Activated CD4-positive, alpha-beta T cell treated with anti-CD3 and anti-CD28 coated beads for 36 hours (primary cell): ENCODE results near the gene CYP4F12. TPM values are rescaled to one million over a fixed set of nuclear protein-coding genes. Genes with fewer than 3 reads are reported as not detected.
"Not testable (repeated sequence)": the region's sequence is repeated elsewhere in the genome, so short reads cannot be mapped to it uniquely, and the experiment has no call there.

Experiments
- ATAC-seq: fragments of 200-7000 bp; cut with Tn5 transposase; one replicate; pipeline ENCODE4 v1.10.0; 2021; ENCODE audit warnings: mild to moderate bottlenecking, moderate library complexity
- CTCF ChIA-PET: fragments of 350-600 bp; sonication (Branson Sonifier 250); formaldehyde crosslinking; loops from one replicate; lab custom pipeline; 2021; ENCODE audit warnings: antibody characterized with exemption; lab: Charles Lee
- POLR2A ChIA-PET: fragments of 350-600 bp; sonication (Branson Sonifier 250); formaldehyde crosslinking; loops from one replicate; lab custom pipeline; 2021; ENCODE audit warnings: antibody characterized with exemption, inconsistent platforms; lab: Charles Lee
- DNase-seq: peaks from one replicate; pipeline ENCODE4 v3.0.0-alpha.2; 2020
- H3K27ac Mint-ChIP-seq: one replicate; pipeline ENCODE4 v1.8.0; 2021; ENCODE audit warnings: mixed read lengths
- H3K27me3 Mint-ChIP-seq: one replicate; pipeline ENCODE4 v1.8.0; 2021; ENCODE audit warnings: mixed read lengths
- H3K36me3 Mint-ChIP-seq: one replicate; pipeline ENCODE4 v1.8.0; 2021; ENCODE audit warnings: low read depth, mixed read lengths
- H3K4me1 Mint-ChIP-seq: one replicate; pipeline ENCODE4 v1.8.0; 2021; ENCODE audit warnings: mixed read lengths
- H3K4me3 Mint-ChIP-seq: one replicate; pipeline ENCODE4 v1.8.0; 2021; ENCODE audit warnings: mild to moderate bottlenecking, moderate library complexity, mixed read lengths
- H3K9me3 Mint-ChIP-seq: one replicate; pipeline ENCODE4 v1.8.0; 2021; ENCODE audit warnings: low read depth, mixed read lengths
- intact Hi-C, 2 experiments: fragments of 100-400 bp; cut with DNase I in 1 of 2; cut with micrococcal nuclease in 1 of 2; formaldehyde crosslinking; loops; one replicate each; pipeline versions ENCODE4 v1.14.2 to v1.15.1; 2022 to 2024; cut with DNase I, micrococcal nuclease
- total RNA-seq, 2 experiments: library from RNA; stranded (reverse); gene quantifications; one replicate each; pipeline ENCODE4 v1.2.3, GENCODE V29; 2021

CYP4F12 gene
- total RNA-seq, 2 experiments from 2014 or later: not detected

DNA sequence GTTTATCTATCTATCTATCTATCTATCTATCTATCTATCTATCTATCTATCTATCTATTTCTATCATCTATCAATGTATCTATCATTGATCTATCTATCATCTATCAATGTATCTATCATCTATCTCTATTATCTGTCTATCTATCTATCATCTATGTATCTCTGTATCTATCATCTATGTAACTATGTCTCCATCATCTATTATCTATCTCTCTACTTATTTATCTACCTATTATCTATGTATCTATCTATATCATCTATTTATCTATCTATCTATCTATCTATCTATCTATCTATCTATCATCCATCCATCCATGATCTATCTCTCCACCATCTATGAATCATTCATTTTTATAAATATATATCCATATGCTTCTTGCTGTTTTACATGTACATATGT lies 16.4 kb upstream of the CYP4F12 start:
- H3K36me3 Mint-ChIP-seq: no peaks in the 10 kb centered on the region
- CTCF ChIA-PET: interaction anchor here (0.6 kb wide), 1 partner anchor 51 kb away, joined by 4 read pairs; no protein-coding TSS in a partner anchor
- H3K4me1 Mint-ChIP-seq: no peaks in the 10 kb centered on the region
- ATAC-seq (no peak), DNase-seq (no peak)
- POLR2A ChIA-PET: no interaction called here
- no peak overlapping the region for H3K27ac Mint-ChIP-seq
- H3K27me3 Mint-ChIP-seq: peaks cover 38% of the 10 kb centered on the region
- H3K9me3 Mint-ChIP-seq: no peaks in the 10 kb centered on the region
- no peak overlapping the region for H3K4me3 Mint-ChIP-seq
- intact Hi-C loops: no loop called here

DNA sequence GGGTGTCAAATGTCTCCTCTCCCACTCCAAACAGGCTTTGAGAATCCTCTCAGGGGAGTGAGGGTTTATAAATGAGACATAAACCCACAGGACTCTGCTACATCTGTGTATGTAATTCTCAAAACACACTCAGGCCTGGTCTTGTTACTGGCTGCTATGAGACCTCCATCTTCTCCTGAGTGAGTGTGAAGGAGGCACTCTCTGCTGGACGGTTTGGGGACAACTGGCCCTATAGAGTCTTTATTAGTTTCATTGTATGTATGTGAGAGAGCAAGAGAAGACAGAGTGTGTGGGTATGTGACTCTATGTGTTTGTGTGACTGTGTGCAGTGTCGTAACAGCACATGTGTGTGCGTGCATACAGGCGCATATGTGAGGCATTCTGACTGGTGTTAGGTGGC lies 9.6 kb upstream of the CYP4F12 start:
- H3K9me3 Mint-ChIP-seq: no peaks in the 10 kb centered on the region
- H3K4me3 Mint-ChIP-seq: no peak overlapping the region
- ATAC-seq: no peak
- POLR2A ChIA-PET: no interaction called here
- H3K4me1 Mint-ChIP-seq: no peaks in the 10 kb centered on the region
- H3K27me3 Mint-ChIP-seq: peaks cover 22% of the 10 kb centered on the region
- CTCF ChIA-PET: no interaction called here
- intact Hi-C loops: no loop called here
- no peaks in the 10 kb centered on the region for H3K36me3 Mint-ChIP-seq
- H3K27ac Mint-ChIP-seq: no peak overlapping the region
- DNase-seq: no peak

DNA sequence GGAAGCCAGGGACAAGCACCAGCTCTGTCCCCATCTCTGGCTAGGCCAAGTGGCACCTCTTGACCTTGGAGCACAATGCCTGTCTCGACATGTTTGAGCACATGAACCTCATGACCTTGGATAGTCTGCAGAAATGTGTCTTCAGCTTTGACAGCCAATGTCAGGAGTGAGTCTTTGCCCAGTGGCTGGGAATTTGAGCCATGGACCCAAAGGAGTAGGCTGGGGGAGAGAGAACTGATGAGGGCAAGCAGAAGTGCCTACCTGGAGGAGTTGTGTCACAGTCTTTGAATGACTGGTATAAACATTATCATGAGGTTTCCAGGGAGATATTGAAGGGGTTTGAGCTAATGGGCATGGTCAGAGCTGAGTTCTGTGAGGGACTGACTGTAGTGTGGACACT lies 6.7 kb upstream of the CYP4F12 start:
- ChIA-PET CTCF (no interaction called here), POLR2A (interaction anchor here (0.7 kb wide), 1 partner anchor 315 kb away, joined by 3 read pairs; no protein-coding TSS in a partner anchor)
- intact Hi-C loops: no loop called here
- Mint-ChIP-seq H3K4me3 (no peak overlapping the region), H3K36me3 (no peaks in the 10 kb centered on the region), H3K27me3 (peaks cover 22% of the 10 kb centered on the region), H3K4me1 (no peaks in the 10 kb centered on the region), H3K9me3 (no peaks in the 10 kb centered on the region), H3K27ac (no peak overlapping the region)
- DNase-seq: no peak
- no peak for ATAC-seq

DNA sequence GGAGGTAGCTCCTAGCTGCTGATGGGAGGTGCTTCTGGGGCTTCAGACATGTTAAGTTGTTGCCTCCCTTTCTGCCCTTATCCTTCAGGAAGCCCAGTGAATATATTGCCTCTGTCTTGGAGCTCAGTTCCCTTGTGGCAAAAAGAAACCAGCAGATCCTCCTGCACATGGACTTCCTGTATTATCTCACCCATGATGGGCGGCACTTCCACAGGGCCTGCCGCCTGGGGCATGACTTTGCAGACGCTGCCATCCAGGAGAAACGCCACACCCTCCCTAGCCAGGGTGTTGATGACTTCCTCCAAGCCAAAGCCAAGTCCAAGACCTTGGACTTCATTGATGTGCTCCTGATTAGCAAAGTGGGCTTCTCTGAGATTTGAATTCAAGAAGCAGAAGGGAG lies 6.0 kb upstream of the CYP4F12 start:
- DNase-seq (no peak), ATAC-seq (no peak)
- CTCF ChIA-PET: interaction anchor here (0.7 to 1.1 kb wide), 2 partner anchors 196 to 374 kb away, joined by 3 to 4 read pairs; no protein-coding TSS in a partner anchor
- H3K27me3 Mint-ChIP-seq: peaks cover 20% of the 10 kb centered on the region
- no peaks in the 10 kb centered on the region for H3K4me1 Mint-ChIP-seq
- intact Hi-C loops: no loop called here
- H3K27ac Mint-ChIP-seq: no peak overlapping the region
- POLR2A ChIA-PET: interaction anchor here (0.7 kb wide), 1 partner anchor 316 kb away, joined by 3 read pairs; no protein-coding TSS in a partner anchor
- no peak overlapping the region for H3K4me3 Mint-ChIP-seq
- H3K9me3 Mint-ChIP-seq: no peaks in the 10 kb centered on the region
- no peaks in the 10 kb centered on the region for H3K36me3 Mint-ChIP-seq

DNA sequence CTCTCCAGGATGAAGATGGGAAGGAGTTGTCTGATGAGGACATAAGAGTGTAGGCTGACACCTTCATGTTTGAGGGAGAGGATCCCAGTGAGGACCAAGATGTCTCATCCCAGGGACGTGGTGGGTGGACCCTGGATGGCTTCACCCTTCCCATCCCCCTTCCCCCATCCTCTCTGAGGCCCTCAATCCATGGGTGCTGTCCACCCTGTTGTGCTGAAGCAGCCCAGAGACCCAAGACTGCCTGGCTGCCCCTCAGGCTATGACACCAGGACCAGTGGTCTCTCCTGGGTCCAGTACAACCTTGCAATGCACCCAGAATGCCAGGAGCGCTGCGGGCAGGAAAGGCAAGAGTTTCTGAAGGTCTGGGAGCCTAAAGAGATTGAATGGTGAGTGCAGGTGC lies 3.4 kb upstream of the CYP4F12 start:
- ChIA-PET POLR2A (no interaction called here), CTCF (no interaction called here)
- Mint-ChIP-seq H3K36me3 (no peaks in the 10 kb centered on the region), H3K4me3 (no peak overlapping the region), H3K27me3 (peaks cover 13% of the 10 kb centered on the region), H3K27ac (no peak overlapping the region), H3K9me3 (peaks cover 2% of the 10 kb centered on the region), H3K4me1 (peaks cover 19% of the 10 kb centered on the region)
- DNase-seq: no peak
- no peak for ATAC-seq
- intact Hi-C loops: no loop called here

DNA sequence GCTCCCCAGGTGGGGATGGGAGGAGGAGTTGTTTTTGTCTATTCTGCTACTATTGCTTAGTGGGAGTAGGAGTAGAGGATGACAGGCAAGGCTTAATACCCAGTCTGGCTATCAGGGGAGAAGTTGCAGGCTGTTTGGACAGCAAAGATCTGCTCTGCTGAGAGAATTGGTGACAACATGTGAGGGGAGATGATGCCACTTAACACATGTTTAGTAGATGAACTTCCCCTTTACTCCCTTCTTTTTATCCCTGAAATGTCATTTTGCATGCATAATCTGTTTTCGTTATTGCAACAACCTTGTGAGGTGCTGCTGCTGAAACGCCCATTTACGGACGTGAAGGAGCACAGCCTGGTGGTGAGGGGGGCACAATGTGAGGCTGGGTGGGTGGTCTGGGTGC lies 3.0 kb upstream of the CYP4F12 start:
- ChIA-PET CTCF (no interaction called here), POLR2A (no interaction called here)
- H3K36me3 Mint-ChIP-seq: no peaks in the 10 kb centered on the region
- no peak overlapping the region for H3K27ac Mint-ChIP-seq
- no peak for ATAC-seq
- intact Hi-C loops: no loop called here
- H3K4me1 Mint-ChIP-seq: peaks cover 24% of the 10 kb centered on the region
- DNase-seq: no peak
- peaks cover 11% of the 10 kb centered on the region for H3K27me3 Mint-ChIP-seq
- peaks cover 3% of the 10 kb centered on the region for H3K9me3 Mint-ChIP-seq
- H3K4me3 Mint-ChIP-seq: no peak overlapping the region

DNA sequence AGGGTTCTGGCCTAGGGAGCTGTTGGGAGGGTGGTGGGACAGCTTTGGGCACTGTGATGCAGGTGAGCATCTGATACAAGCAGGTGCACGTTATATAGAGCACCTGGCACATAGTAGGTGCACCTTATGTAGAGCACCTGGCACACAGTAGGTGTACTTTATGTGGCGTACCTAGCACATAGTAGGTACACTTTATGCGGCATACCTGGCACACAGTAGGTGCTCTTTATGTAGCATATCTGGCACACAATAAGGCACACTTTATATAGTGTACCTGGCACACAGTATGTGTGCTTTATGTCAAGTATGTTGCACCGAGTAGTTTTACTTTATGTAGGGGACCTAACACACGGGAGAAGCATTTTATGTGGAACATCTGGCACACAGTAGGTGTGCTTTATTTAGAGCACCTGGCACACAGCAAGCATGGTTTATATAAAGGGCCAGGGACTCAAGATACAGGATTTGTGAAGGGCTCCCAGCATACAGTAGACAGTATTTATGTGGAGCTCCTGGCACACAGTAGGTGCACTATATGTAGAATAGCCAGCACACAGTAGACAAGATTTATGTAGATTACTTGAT lies 1.6 kb upstream of the CYP4F12 start:
- no peaks in the 10 kb centered on the region for H3K36me3 Mint-ChIP-seq
- POLR2A ChIA-PET: no interaction called here
- CTCF ChIA-PET: no interaction called here
- peaks cover 24% of the 10 kb centered on the region for H3K4me1 Mint-ChIP-seq
- ATAC-seq (no peak), DNase-seq (no peak)
- peaks cover 3% of the 10 kb centered on the region for H3K27me3 Mint-ChIP-seq
- H3K9me3 Mint-ChIP-seq: peaks cover 3% of the 10 kb centered on the region
- H3K4me3 Mint-ChIP-seq: no peak overlapping the region
- H3K27ac Mint-ChIP-seq: no peak overlapping the region
- intact Hi-C loops: no loop called here

DNA sequence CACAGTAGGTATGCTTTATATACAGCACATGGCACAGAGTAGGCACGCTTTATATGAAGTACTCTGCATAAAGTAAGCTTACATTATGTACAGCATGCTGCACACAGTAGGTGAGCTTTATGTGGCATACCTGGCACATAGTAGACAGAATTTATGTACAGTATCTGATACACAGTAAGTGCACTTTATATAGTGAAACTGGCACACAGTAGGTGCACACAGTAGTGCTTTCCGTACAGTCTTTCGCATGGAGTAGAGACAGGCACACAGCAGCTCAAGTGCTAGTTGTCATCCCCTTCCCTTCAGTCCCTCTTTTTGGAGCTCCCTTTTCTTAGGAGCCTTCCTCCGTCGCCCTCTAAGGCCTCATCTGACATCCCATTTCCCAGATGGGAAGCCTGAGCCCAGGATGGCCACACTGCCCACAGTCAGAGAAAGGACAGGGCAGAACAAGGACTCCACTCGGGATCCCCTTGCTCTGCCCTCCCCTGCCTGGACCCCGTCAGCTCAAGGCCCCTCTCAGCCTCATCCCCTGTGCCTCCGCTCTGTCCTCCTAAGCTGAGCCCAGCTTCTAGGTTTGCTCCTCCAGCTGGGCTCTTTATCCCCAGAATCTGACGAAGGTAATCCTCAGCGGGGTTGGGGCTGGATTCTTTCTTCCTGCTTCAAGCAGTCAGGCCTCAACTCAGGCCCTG lies 852 bp upstream of the CYP4F12 start:
- POLR2A ChIA-PET: no interaction called here
- ATAC-seq: no peak
- intact Hi-C loops: no loop called here
- Mint-ChIP-seq H3K9me3 (peaks cover 6% of the 10 kb centered on the region), H3K4me1 (peaks cover 24% of the 10 kb centered on the region), H3K27ac (no peak overlapping the region), H3K4me3 (no peak overlapping the region), H3K36me3 (no peaks in the 10 kb centered on the region), H3K27me3 (peaks cover 3% of the 10 kb centered on the region)
- CTCF ChIA-PET: no interaction called here
- no peak for DNase-seq

DNA sequence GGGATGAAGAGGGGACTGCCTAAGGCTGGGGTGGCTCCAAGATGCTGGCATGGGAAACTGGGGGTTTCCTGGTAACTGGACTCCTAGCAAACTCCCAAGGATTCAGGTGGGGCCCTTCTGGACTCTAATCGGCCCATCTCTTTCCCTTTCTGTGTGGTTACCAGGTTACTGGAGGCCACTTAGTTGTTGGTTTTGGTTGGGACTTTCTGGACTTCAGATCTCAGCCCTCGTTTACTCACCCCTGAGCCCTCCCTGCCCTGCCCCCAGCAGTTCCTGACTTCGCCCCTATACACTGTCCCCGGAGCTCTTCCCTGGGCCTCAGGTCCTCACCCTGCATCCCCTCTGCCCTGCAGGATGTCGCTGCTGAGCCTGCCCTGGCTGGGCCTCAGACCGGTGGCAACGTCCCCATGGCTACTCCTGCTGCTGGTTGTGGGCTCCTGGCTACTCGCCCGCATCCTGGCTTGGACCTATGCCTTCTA lies 328 bp downstream of the CYP4F12 start:
- peak; percentile 25 for DNase-seq
- ChIA-PET CTCF (interaction anchor here (0.6 kb wide), 1 partner anchor 1261 kb away, joined by 3 read pairs; no protein-coding TSS in a partner anchor), POLR2A (no interaction called here)
- H3K4me1 Mint-ChIP-seq: peaks cover 24% of the 10 kb centered on the region
- intact Hi-C loops: no loop called here
- peaks cover 3% of the 10 kb centered on the region for H3K27me3 Mint-ChIP-seq
- peaks cover 4% of the 10 kb centered on the region for H3K36me3 Mint-ChIP-seq
- peak; percentile 65 for ATAC-seq
- peaks cover 10% of the 10 kb centered on the region for H3K9me3 Mint-ChIP-seq
- no peak overlapping the region for H3K27ac Mint-ChIP-seq
- no peak overlapping the region for H3K4me3 Mint-ChIP-seq

DNA sequence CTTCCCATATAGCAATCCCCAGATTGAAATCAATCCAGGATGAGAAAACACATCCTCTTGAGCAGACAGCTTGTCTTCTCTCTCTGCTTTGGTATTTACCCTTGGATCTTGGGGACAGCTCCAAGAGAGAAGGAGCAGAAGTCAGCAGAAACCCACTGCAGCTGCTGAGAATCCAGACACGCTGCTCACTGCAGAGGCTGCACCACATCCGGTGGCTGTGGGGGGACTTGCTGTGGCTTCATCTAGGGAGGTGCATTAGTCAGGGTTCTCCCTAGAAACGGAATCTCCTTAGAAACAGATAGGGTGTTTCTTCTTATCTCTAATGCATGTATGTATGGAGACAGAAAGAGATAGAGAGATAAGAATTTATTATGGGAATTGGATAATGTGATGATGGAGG lies 2.7 kb downstream of the CYP4F12 start:
- POLR2A ChIA-PET: no interaction called here
- CTCF ChIA-PET: no interaction called here
- Mint-ChIP-seq H3K4me3 (no peak overlapping the region), H3K27me3 (peaks cover 4% of the 10 kb centered on the region), H3K36me3 (peaks cover 4% of the 10 kb centered on the region), H3K27ac (no peak overlapping the region), H3K4me1 (peaks cover 24% of the 10 kb centered on the region), H3K9me3 (peaks cover 10% of the 10 kb centered on the region)
- no peak for DNase-seq
- intact Hi-C loops: no loop called here
- no peak for ATAC-seq

DNA sequence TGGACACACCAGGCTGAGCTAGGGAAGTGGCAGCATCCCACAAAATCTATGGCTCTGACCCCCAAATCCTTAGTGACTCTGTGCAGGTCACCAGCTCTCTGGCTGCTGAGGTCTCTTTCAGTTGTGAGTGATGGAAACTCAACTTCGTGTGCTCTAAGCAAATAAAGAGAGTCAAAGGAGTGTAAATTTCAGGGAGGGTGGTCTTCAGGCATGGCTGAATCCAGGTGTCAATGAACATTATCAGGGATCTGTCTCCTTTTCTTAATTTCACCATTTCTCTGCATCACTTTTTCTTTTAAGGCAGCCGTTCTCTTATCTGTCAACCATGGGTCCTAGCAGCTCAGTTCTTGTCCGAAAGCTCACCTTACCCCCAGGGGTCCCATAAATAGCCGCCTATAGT lies 6.2 kb downstream of the CYP4F12 start:
- peaks cover 7% of the 10 kb centered on the region for H3K4me1 Mint-ChIP-seq
- peaks cover 13% of the 10 kb centered on the region for H3K27me3 Mint-ChIP-seq
- ChIA-PET CTCF (no interaction called here), POLR2A (no interaction called here)
- intact Hi-C loops: no loop called here
- DNase-seq: no peak
- H3K9me3 Mint-ChIP-seq: peaks cover 10% of the 10 kb centered on the region
- no peak for ATAC-seq
- no peak overlapping the region for H3K4me3 Mint-ChIP-seq
- peaks cover 4% of the 10 kb centered on the region for H3K36me3 Mint-ChIP-seq
- no peak overlapping the region for H3K27ac Mint-ChIP-seq

DNA sequence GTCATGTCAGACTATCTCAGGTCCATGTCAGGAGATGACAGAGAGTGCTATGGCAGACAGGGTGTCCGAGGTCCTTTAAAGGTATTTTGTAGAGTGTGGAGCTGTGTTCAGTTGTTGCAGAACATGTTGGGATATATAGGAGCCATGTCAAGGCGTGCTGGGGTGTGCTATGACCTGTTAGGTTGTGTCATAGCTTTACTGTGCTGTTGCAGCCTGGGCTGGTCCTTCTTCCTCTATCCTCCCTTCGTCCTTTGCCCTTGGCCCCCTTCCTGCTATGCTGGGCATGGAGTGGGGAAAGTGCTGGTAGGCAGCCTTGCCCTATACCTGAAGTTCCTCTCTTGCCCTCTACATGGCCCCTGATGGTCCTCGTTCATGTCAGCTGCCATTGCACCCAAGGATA lies 7.0 kb downstream of the CYP4F12 start:
- CTCF ChIA-PET, H3K4me3 Mint-ChIP-seq, H3K9me3 Mint-ChIP-seq, DNase-seq, H3K4me1 Mint-ChIP-seq, H3K36me3 Mint-ChIP-seq, ATAC-seq, H3K27ac Mint-ChIP-seq, POLR2A ChIA-PET, intact Hi-C loops: not testable (repeated sequence)
- peaks cover 16% of the 10 kb centered on the region for H3K27me3 Mint-ChIP-seq
